Thyroid gland (tissue), 4 donors: ENCODE results near the gene ZNF593OS.

ENCODE experiments used
- POLR2A ChIP-seq, 2 donors: fragments of 450-650 bp; IDR thresholded peaks; one replicate each; pipeline ENCODE4 v1.6.1; 2017; ENCODE audit warnings: antibody characterized with exemption in 2 of 2, mild to moderate bottlenecking in 2 of 2, moderate library complexity in 1 of 2
- TF ChIP-seq, protein P1 (sequence below), 6 experiments: fragments of 200-600 bp in 3 of 6; fragments of 450-650 bp in 3 of 6; sonication (generic) in 3 of 6; IDR thresholded peaks; one replicate each; pipeline ENCODE4 v1.5.1; 2016 to 2019; ENCODE audit warnings: antibody characterized with exemption in 6 of 6, mild to moderate bottlenecking in 2 of 6, inconsistent platforms in 1 of 6, moderate library complexity in 1 of 6

DNA sequence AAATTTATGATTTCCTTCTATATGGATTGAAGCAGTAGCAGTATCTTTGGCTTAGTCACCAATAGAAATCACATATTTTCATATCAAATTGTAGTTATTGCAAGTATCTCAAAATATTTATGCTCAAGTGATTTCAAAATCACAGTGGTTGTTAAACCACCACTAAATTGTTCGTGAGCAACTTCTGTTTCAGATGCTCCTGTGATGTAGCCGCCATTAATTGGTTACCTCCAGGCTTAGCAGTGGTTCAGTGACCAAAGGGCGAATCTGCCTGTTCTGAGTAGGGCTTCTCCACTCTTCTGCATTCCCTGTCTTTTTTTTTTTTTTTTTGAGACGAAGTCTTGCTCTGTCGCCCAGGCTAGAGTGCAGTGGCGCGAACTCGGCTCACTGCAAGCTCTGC is 3.7 kb upstream of the ZNF593OS start:
- TF ChIP-seq, protein P1, sequence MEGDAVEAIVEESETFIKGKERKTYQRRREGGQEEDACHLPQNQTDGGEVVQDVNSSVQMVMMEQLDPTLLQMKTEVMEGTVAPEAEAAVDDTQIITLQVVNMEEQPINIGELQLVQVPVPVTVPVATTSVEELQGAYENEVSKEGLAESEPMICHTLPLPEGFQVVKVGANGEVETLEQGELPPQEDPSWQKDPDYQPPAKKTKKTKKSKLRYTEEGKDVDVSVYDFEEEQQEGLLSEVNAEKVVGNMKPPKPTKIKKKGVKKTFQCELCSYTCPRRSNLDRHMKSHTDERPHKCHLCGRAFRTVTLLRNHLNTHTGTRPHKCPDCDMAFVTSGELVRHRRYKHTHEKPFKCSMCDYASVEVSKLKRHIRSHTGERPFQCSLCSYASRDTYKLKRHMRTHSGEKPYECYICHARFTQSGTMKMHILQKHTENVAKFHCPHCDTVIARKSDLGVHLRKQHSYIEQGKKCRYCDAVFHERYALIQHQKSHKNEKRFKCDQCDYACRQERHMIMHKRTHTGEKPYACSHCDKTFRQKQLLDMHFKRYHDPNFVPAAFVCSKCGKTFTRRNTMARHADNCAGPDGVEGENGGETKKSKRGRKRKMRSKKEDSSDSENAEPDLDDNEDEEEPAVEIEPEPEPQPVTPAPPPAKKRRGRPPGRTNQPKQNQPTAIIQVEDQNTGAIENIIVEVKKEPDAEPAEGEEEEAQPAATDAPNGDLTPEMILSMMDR (IDR thresholded peaks at IDR 0.05) = no peak
- TF ChIP-seq POLR2A (IDR thresholded peaks at IDR 0.05) = no peak
